K562 (cell line): Measurements from ENCODE around the gene NPEPPS. TPM values are rescaled to one million over a fixed set of nuclear protein-coding genes. Genes with fewer than 3 reads are reported as not detected.

Experiments
- BRF2 ChIP-seq: IDR thresholded peaks from 3 replicates; pipeline ENCODE4 v1.6.1; 2011; ENCODE audit warnings: borderline replicate concordance, mild to moderate bottlenecking; ENCODE audit not compliant: insufficient read length, insufficient read depth
- CBX5 ChIP-seq: IDR thresholded peaks from 2 replicates; pipeline ENCODE4 v1.6.1; 2014; ENCODE audit warnings: low read depth, borderline replicate concordance
- CTCFL ChIP-seq: IDR thresholded peaks from 2 replicates; pipeline ENCODE4 v1.6.1; 2011; ENCODE audit warnings: borderline replicate concordance, low read depth, mild to moderate bottlenecking, moderate library complexity, low read length; ENCODE audit not compliant: insufficient read depth, poor library complexity, severe bottlenecking
- ELK3 ChIP-seq: fragments of 450-650 bp; formaldehyde crosslinking; IDR thresholded peaks from 2 replicates; pipeline ENCODE4 v1.4.0; 2020; ENCODE audit warnings: mild to moderate bottlenecking
- EP300 ChIP-seq: IDR thresholded peaks from 2 replicates; pipeline ENCODE4 v1.6.1; 2012; ENCODE audit warnings: low read length, improper control_type of control experiment
- HES1 ChIP-seq: fragments of 450-650 bp; IDR thresholded peaks from 2 replicates; pipeline ENCODE4 v1.6.1; 2016; ENCODE audit warnings: low read depth, mild to moderate bottlenecking, moderate library complexity
- ILF3 ChIP-seq: fragments of 450-650 bp; IDR thresholded peaks from 2 replicates; pipeline ENCODE4 v1.6.1; 2018; ENCODE audit warnings: antibody characterized with exemption, mild to moderate bottlenecking, moderate library complexity, borderline replicate concordance
- NR2C2 ChIP-seq, 2 experiments: fragments of 200-800 bp in 1 of 2; sonication (Bioruptor generic) in 1 of 2; sonication (generic) in 1 of 2; formaldehyde crosslinking in 1 of 2; IDR thresholded peaks; 2 replicates each; pipeline versions ENCODE4 v1.6.1 to v1.8.0; 2016 to 2022; ENCODE audit warnings: mild to moderate bottlenecking in 1 of 2, missing compliant biosample characterization in 1 of 2, missing genetic modification characterization in 1 of 2, missing genetic modification reagents in 1 of 2
- PATZ1 ChIP-seq: fragments of 250-450 bp; sonication (Bioruptor Pico); IDR thresholded peaks from 2 replicates; pipeline ENCODE4 v1.5.0; 2020; ENCODE audit warnings: mild to moderate bottlenecking, borderline replicate concordance
- PYGO2 ChIP-seq: fragments of 450-650 bp; IDR thresholded peaks from 2 replicates; pipeline ENCODE4 v1.6.1; 2016; ENCODE audit warnings: mild to moderate bottlenecking, missing genetic modification characterization, moderate library complexity, missing compliant biosample characterization
- RHOXF2B ChIP-seq: fragments of 250-450 bp; sonication (Bioruptor Pico); conservative IDR thresholded peaks from 2 replicates; pipeline ENCODE4 v1.5.1; 2021
- RNF2 ChIP-seq: sonication (generic); IDR thresholded peaks from 2 replicates; pipeline ENCODE4 v1.6.1; 2016
- SAFB ChIP-seq: fragments of 200-400 bp; formaldehyde crosslinking; IDR thresholded peaks from 2 replicates; pipeline ENCODE4 v1.6.1; 2017; ENCODE audit warnings: low read depth, low read length, borderline replicate concordance
- SETDB1 ChIP-seq: IDR thresholded peaks from one replicate; pipeline ENCODE4 v1.6.1; 2012; ENCODE audit warnings: low read length, control low read depth, inconsistent platforms
- SIRT6 ChIP-seq: IDR thresholded peaks from one replicate; pipeline ENCODE4 v1.6.1; 2012; ENCODE audit warnings: low read depth, mild to moderate bottlenecking, control low read depth, inconsistent platforms, low read length, moderate library complexity
- TAF15 ChIP-seq: fragments of 200-400 bp; formaldehyde crosslinking; IDR thresholded peaks from 2 replicates; pipeline ENCODE4 v1.6.1; 2017; ENCODE audit warnings: mild to moderate bottlenecking, low read depth, low read length, moderate library complexity
- ZC3H11A ChIP-seq: IDR thresholded peaks from 2 replicates; pipeline ENCODE4 v1.6.1; 2012; ENCODE audit warnings: low read depth, low read length, improper control_type of control experiment
- ZC3H4 ChIP-seq: sonication (generic); formaldehyde crosslinking; IDR thresholded peaks from 2 replicates; pipeline ENCODE4 v1.9.0; 2021; ENCODE audit warnings: missing genetic modification reagents, borderline replicate concordance
- ZEB2 ChIP-seq: fragments of 450-650 bp; IDR thresholded peaks from 2 replicates; pipeline ENCODE4 v1.6.1; 2016
- ZNF583 ChIP-seq: fragments of 250-450 bp; sonication (Bioruptor Pico); IDR thresholded peaks from 2 replicates; pipeline ENCODE4 v1.4.0; 2020
- ZNF586 ChIP-seq: fragments of 450-650 bp; formaldehyde crosslinking; conservative IDR thresholded peaks from 2 replicates; pipeline ENCODE4 v1.4.0; 2020; ENCODE audit warnings: mild to moderate bottlenecking, moderate library complexity
- polyA plus RNA-seq, 8 experiments: library from polyadenylated mRNA; depleted of rRNA in 4 of 8; stranded (reverse) in 5 of 8; unstranded in 3 of 8; fragments of >200 nt; fragmentation: Nextera tagmentation in 2 of 8; fragmentation: Illumina TruSeq in 1 of 8; extraction: Ambion mirVana in 2 of 8; extraction: Trizol in 1 of 8; gene quantifications; 2 replicates each; pipeline versions ENCODE4 v1.2.1 to v1.2.3, GENCODE V29; 2011 to 2014; ENCODE audit warnings: inconsistent platforms in 1 of 8, missing spikeins in 1 of 8
- total RNA-seq, 7 experiments: library from RNA; depleted of rRNA in 6 of 7; stranded (reverse); fragments of >200 nt in 6 of 7; fragmentation: Illumina TruSeq in 2 of 7; extraction: Trizol in 2 of 7; gene quantifications; 2 replicates each; pipeline versions ENCODE4 v1.2.1 to v1.2.3, GENCODE V29; 2011 to 2021; ENCODE audit warnings: low replicate concordance in 1 of 7

The NPEPPS gene
- total and polyA plus RNA-seq, 9 of the 15 experiments (the other 6 are each of a cell fraction or from before 2014, with no cell fraction given) = 21.4 to 108 (median 46.0) TPM

GRCh38 chr17:47650525-47651522, 119.9 kb downstream of the NPEPPS start (continued):
- TF ChIP-seq CTCFL (no peak), NR2C2 (CRISPR knock-in tag; IDR thresholded peaks at IDR 0.05) (no peak), NR2C2 (tag; IDR thresholded peaks at IDR 0.05) (no peak), SETDB1 (no peak), ZC3H11A (no peak), PYGO2 (tag) (no peak), BRF2 (no peak), RNF2 (peak; percentile 55; the same call in 1 of the 2 replicates), TAF15 (no peak), HES1 (no peak), CBX5 (no peak), PATZ1 (CRISPR knock-in tag) (no peak), ZC3H4 (no peak), RHOXF2B (CRISPR knock-in tag) (no peak), ZEB2 (no peak), ZNF586 (CRISPR knock-in tag) (no peak), ZNF583 (CRISPR knock-in tag) (no peak), ILF3 (no peak), SAFB (no peak), SIRT6 (no peak), EP300 (no peak), ELK3 (CRISPR knock-in tag) (no peak)
